Measurements from ENCODE around the gene CYP1A2.
"Not testable (repeated sequence)": the region's sequence is repeated elsewhere in the genome, so short reads cannot be mapped to it uniquely, and the experiment has no call there.

CYP1A2 gene

DNA sequence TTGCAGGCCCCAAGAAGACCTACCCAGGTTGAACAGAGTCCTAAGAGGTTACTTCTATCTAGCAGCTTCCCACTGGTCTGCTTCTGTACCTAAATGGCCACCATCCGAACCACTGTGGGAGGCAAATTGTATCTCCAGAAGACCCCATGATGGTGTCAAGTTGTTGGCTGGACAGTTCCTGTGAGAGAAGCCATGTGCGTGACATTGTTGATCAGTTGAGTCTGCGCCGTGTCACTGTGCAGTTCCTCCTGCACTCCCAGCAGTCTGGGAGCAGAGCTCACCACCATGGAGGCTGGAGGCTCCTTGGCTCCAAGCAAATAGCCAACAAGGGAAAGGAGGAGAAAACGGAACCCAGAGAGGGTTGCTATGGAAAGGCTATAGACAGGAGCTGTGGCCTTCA lies 15.8 kb upstream of the CYP1A2 start:
- H3K4me3 ChIP-seq (ENCODE audit: low read depth, low read length), result no peak overlapping the region
- ChIA-PET POLR2A (no interaction called here), CTCF (interaction anchor here (1.3 kb wide), 1 partner anchor 37 kb away, joined by 3 read pairs; no protein-coding TSS in a partner anchor)
- DNase-seq (ENCODE audit: low read depth, low spot score), result no peak
- TF ChIP-seq, protein P1, sequence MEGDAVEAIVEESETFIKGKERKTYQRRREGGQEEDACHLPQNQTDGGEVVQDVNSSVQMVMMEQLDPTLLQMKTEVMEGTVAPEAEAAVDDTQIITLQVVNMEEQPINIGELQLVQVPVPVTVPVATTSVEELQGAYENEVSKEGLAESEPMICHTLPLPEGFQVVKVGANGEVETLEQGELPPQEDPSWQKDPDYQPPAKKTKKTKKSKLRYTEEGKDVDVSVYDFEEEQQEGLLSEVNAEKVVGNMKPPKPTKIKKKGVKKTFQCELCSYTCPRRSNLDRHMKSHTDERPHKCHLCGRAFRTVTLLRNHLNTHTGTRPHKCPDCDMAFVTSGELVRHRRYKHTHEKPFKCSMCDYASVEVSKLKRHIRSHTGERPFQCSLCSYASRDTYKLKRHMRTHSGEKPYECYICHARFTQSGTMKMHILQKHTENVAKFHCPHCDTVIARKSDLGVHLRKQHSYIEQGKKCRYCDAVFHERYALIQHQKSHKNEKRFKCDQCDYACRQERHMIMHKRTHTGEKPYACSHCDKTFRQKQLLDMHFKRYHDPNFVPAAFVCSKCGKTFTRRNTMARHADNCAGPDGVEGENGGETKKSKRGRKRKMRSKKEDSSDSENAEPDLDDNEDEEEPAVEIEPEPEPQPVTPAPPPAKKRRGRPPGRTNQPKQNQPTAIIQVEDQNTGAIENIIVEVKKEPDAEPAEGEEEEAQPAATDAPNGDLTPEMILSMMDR (IDR thresholded peaks at IDR 0.05; ENCODE audit: insufficient read depth, low read length, missing control alignments), result no peak

DNA sequence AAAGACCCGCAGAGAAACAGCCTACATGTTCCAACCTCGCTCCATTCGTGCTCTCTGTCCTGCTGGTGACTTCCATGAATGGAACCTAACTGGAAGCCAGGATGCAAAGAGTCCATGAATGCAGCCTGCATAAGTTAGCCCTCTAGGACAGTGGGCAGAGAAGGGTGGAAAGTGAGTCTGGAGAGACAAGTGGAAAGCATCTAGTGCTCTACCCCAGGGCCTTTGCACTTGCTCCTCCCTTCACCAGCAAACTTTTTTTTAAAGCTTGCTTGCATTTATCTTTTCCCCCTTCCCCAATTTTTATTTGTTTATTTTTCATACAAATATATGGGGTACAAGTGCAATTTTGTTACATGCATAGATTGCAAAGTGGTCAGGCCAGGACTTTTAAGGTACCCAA lies 15.4 kb upstream of the CYP1A2 start:
- ChIA-PET POLR2A (no interaction called here), CTCF (no interaction called here)
- no peak for DNase-seq (ENCODE audit: low read depth, low spot score)
- TF ChIP-seq, protein P1 (IDR thresholded peaks at IDR 0.05; ENCODE audit: insufficient read depth, low read length, missing control alignments), result no peak
- H3K4me3 ChIP-seq (ENCODE audit: low read depth, low read length), result no peak overlapping the region

DNA sequence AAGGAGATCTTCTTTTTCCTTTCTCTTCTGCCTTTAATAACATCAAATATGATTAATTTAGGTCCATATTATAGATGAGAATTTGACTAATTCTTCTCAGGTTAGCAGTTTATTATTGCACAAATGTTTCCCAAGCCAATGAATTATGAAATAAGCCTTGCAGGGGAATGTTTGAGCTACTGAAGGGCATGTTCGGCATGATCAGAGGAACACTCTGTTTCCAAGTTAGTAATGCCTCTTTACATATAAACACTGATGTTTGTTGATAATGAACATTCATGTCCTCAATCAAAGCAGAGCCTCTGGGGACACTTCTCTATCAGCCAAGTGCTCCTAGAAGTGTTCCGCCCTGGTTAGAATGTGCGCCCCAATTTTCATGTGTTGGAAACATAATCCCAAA lies 13.3 kb upstream of the CYP1A2 start:
- ChIA-PET CTCF (interaction anchor here (1.2 to 2.2 kb wide), 3 partner anchors 34 to 81 kb away, joined by 3 to 7 read pairs (median 4); no protein-coding TSS in a partner anchor), POLR2A (no interaction called here)
- no peak overlapping the region for H3K4me3 ChIP-seq (ENCODE audit: low read depth, low read length)
- TF ChIP-seq, protein P1 (IDR thresholded peaks at IDR 0.05; ENCODE audit: insufficient read depth, low read length, missing control alignments), result no peak
- DNase-seq (ENCODE audit: low read depth, low spot score), result no peak

DNA sequence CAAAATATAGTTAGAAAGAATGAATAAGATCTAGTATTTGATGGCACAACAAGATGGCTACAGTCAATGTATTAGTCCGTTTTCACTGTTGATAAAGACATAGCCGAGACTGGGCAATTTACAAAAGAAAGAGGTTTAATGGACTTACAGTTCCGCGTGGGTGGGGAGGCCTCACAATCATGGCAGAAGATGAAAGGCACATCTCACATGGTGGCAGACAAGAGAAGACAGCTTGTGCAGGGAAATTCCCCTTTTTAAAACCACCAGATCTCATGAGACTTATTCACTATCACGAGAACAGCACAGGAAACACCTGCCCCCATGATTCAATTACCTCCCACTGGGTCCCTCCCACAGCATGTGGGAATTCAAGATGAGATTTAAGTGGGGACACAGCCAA lies 10.4 kb upstream of the CYP1A2 start:
- DNase-seq (ENCODE audit: low read depth, low spot score); CTCF ChIA-PET; H3K4me3 ChIP-seq (ENCODE audit: low read depth, low read length): not testable (repeated sequence)
- POLR2A ChIA-PET, result interaction anchor here (0.7 kb wide), 1 partner anchor 74 kb away, joined by 3 read pairs; the partner anchor contains the start of gene LMAN1L

DNA sequence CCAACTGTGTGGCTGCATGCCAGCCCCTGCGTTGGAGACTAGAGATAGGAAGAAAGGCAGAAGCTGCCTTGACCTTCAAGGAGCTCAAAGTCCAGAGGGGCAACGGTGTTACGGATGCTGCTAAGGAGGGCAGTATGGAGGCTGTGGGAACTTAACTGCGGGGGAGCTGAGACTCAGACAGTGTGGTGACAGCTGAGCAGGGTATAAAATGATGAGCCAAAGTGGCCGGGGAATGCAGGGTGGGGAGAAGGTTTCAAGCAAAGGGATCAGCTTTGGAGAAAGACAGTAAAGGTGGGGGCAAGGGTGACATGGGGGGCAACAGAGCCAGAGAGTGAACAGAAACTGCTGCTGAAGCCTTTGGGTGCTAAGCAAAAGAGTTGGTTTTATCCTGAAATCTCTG lies 6.2 kb upstream of the CYP1A2 start:
- ChIA-PET CTCF (interaction anchor here (1.1 kb wide), 1 partner anchor 31 kb away, joined by 3 read pairs; no protein-coding TSS in a partner anchor), POLR2A (no interaction called here)
- H3K4me3 ChIP-seq (ENCODE audit: low read depth, low read length), result no peak overlapping the region
- TF ChIP-seq, protein P1 (IDR thresholded peaks at IDR 0.05; ENCODE audit: insufficient read depth, low read length, missing control alignments), result no peak
- no peak for DNase-seq (ENCODE audit: low read depth, low spot score)

DNA sequence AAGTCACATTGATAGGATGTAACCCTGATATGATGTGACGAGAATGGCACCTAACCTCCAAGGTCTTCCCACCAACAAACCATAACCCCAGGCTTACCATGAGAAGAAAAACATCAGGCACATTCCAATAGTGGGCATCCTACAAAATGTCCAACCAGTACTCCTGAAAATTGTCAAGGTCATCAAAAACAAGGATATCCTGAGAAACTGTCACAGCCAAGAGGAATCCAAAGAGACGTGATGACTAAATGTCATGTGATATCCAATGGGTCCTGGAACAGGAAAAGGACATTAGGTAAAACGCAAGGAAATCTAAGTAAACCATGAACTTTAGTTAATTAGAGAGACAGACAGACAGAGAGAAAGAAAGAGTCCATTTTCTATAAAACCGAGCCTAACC lies 2.3 kb upstream of the CYP1A2 start:
- TF ChIP-seq, protein P1 (IDR thresholded peaks at IDR 0.05; ENCODE audit: insufficient read depth, low read length, missing control alignments), result no peak
- ChIA-PET CTCF (interaction anchor here (1.1 to 1.8 kb wide), 2 partner anchors 111 to 114 kb away, joined by 3 to 6 read pairs; no protein-coding TSS in a partner anchor), POLR2A (no interaction called here)
- DNase-seq (ENCODE audit: low read depth, low spot score), result no peak
- no peak overlapping the region for H3K4me3 ChIP-seq (ENCODE audit: low read depth, low read length)

DNA sequence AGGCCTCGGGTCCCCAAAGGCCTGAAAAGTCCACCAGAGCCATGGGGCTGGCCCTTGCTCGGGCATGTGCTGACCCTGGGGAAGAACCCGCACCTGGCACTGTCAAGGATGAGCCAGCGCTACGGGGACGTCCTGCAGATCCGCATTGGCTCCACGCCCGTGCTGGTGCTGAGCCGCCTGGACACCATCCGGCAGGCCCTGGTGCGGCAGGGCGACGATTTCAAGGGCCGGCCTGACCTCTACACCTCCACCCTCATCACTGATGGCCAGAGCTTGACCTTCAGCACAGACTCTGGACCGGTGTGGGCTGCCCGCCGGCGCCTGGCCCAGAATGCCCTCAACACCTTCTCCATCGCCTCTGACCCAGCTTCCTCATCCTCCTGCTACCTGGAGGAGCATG lies 1.2 kb downstream of the CYP1A2 start:
- CTCF ChIA-PET, result interaction anchor here (1.0 to 2.9 kb wide), 4 partner anchors 12 to 280 kb away, joined by 3 to 10 read pairs (median 6); no protein-coding TSS in a partner anchor
- no peak for DNase-seq (ENCODE audit: low read depth, low spot score)
- H3K4me3 ChIP-seq (ENCODE audit: low read depth, low read length), result no peak overlapping the region
- TF ChIP-seq, protein P1 (IDR thresholded peaks at IDR 0.05; ENCODE audit: insufficient read depth, low read length, missing control alignments), result no peak
- POLR2A ChIA-PET, result no interaction called here

Data from AG04449 (cell line).